NOMO-1 treated with dmso at 0.1 percent for 144 hours (cell line): ENCODE results near the gene TCF23.
"Not testable (repeated sequence)": the region's sequence is repeated elsewhere in the genome, so short reads cannot be mapped to it uniquely, and the experiment has no call there.

Source experiments
- DNase-seq: peaks from one replicate; lab custom pipeline; 2025; ENCODE audit not compliant: unreplicated experiment; lab: John Stamatoyannopoulos, UW

The TCF23 gene

DNA sequence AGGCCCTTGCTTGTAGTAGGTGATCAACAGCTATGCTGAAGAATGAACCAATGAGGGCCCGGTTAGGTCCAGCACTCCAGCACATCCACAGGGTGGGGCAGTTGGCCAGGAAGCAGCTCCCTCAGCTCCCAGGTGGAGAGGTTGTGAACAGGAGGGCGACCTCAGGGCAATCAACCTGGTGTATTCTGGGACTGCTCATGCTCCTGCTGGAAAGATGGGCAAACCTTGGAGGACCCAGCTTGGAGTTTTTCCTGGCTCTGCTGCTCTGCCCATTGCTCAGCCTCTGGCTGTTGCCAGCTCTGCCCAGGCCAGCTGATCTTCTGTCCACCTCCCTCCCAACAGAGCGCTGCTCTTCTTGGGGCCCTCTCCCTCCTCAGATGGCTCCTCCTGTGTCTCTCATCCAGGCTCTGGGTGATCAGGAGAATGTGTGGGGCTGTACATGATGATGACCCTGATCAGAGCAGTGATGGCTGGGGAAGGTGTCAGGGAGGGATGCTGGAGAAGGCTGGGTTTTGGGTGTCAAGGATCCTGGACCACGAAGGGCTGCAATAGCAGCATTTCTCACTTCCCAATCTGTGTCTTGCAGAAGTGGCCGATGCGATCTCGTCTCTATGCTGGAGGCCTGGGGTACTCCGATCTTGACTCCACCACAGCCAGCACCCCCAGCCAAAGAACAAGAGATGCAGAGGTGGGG is 3.4 kb downstream of the TCF23 start:
- DNase-seq = no peak

DNA sequence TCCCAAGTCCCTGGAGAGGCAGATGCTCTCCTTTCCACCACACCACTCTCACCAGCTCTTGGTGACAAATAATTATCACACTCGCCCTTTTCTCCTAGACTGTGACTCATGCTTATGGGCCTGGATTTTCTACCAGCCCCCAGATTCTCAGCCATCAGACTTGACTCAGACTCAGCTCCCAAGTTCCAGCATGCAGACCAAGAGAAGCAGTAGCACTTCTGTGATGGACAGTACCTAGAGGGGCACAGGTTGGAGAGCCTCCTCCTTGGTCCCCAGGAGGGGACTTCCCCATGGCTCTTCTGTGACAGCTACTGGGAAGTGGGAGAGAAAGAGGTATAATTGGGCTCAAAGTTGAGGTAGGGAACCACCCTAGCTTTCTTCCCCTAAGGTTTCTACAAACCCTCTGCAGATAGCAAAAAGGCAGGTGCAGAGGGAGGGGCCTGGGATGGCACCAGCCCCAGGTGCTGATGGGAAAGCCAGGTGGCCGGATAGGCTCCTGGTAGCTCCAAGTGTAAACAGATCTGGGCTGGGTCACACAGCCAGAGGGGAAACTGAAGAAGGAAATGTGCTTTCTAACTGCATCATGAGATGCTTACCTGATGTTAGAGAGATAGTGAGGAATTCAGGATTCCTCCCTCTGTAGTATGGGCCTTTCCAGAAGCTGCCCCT is 4.1 kb downstream of the TCF23 start:
- no peak for DNase-seq

DNA sequence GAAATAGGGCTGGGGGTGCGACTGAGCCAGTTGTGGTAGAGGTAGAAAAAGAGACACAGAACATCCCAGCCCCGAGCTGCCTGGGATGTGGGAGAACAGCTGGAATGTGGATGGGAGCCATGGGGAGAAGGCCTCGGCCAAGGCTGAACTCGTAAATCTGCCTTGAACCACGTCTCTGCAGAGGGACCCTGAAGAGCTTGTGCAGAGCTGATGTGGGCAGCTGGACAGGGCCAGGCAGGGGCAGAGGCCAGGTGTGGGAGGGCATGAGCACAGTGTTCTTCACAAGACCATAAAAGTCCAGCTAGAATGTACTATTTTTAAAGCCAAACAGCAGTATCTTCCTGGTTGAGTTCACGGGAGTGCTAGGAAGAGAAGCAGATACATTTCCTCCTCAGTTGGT is 5.7 kb downstream of the TCF23 start:
- DNase-seq = no peak

DNA sequence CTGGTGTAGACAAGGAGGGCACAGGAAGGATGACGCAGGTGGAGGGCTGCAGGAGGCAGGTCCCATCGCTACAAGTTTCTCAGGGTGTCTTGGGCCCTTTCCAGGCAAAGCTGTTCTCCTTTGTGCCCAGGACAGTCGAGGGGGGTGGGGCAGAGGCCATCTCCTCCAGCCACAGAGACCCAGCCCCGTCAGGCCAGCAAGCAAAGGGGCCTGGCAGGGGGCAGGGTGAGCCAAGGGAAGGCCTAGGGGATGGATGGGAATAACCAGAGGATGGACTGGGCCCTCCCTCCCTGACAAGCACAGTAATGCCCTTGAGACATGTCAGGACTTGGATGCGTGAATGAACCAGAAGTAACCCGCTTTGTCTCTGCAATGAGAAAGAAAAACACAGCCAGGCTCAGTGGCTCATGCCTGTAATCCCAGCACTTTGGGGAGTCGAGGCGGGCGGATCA is 6.3 kb downstream of the TCF23 start:
- DNase-seq = no peak

DNA sequence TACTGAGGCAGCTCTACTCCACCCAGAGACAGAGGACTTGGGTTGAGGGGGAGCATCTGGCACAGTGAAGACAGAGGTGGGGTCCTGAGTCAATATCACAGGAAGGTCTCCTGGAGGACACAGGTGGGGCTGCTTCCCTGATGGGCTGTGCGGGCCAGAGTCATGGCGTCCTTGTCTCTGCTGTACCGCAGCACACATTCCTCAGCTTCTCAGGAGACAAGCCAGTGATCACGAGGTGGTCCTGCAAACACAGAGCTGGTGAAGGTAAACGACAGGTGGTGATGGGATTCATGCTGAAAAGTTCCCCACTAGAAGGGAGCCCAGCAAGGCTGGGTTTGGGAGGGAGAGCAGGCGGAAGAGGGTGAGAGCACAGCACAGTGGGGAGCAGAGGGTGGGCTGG is 9.7 kb downstream of the TCF23 start:
- DNase-seq = no peak

DNA sequence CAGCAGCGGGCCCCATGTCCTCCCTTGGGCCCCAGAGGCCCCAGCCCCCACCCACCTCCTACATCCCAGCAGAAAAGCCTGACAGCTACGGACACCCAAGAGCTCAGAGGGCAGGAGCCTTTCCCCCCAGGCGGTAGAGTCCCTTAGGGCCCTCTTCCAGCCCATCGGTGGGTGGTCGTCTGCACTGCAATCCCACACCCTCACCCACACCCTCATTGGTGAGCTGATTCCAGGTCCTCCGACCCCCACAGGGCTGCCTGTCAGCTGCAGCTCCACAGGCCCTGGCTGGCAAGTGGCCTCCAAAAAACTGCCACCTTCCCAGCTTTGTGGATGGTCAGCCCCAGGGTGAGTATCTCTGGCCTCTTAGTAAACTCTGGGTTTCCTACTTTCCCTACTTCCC is 10.5 kb downstream of the TCF23 start:
- DNase-seq = no peak

DNA sequence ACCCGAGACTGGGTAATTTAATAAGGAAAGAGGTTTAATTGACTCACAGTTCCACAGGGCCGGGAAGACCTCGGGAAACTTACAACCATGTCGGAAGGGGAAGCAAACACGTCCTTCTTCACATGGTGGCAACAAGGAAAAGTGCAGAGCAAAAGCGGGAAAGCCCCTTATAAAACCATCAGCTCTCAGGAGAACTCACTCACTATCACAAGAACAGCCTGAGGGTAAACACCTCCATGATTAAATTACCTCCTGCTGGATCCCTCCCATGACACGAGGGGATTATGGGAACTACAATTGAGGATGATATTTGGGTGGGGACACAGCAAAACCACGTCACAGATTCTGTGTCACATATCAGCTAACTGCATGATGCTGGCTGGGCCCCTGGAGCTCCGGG is 11.4 kb downstream of the TCF23 start:
- no peak for DNase-seq

DNA sequence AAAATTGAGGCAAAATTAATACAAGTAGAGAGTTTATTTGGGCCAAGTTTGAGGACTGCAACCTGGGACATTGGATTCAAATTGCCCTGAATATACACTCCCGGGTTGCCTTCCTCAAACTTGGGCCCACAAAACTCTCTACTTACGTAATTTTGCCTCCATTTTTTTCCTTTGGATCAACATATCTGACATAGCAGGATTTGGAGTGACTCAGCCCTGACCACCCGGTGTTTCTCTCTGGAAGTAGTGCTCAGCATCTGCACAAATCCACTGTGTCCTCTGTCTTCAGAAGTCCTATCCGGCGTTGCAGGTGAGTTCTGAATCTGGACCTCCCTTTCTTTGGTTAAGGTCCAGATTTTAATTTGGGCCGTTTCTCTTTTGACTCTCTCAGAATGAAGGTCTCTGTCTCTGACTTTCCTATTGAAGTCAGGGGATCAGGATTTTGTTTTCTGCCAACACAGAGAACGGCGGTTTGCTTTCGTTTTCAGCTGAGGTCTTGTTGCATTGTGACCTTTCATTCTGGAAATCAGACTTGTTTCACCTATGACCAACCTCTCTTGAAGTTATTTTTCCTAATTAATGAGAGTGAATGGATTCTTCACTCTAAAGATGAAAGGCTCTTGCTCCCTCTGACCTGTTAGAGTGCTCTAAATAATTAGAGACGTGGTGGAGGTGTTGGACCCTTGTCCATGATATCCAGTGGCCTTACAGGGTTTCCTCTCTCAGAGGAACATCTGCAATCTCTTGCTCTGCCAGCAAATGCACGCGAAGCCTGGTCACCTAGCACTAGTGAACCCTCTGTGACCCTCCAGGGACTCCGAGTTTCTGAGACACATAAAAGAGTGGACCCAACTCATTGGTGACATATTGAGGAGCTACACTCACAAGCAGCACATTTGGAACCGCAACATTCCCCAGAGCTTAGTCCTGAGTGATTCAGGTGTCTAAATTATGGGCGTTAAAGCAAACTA is 13.6 kb downstream of the TCF23 start:
- DNase-seq = no peak

DNA sequence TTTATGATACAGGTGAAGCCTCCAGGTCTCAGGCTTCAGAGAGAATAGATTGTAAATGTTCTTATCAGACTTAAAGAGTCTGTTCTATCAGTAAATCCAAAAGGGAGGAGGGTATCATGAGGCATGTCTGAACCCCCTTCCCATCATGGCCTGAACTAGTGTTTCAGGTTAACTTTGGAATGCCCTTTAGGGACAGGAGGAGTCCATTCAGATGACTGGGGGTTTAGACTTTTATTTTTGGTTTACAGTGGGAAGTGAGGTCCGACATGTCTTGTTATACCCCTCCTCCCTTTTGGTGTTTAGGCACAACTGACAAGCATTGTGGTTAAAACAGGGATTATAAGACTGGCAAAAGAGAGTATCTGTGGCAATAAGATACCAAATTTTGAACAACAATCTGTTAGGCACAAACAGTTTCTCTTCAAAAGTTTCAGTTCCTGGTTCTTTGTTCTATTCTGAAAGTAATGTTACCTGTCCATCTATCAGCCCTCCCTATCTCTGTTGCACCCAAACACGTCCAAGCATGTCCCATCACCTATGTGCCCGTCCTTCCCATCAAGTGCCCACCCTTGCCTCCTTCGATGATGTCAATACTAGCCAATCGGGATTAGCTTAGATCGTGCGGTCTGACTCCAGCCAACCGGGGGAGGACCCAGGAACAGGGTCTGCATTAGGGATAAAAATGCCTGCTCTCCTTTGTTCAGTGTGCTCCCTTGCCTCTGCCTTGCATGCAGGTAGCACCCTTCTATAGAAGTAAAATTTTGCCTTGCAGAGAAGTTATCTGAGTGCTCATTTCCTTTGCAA is 16.4 kb downstream of the TCF23 start:
- no peak for DNase-seq

DNA sequence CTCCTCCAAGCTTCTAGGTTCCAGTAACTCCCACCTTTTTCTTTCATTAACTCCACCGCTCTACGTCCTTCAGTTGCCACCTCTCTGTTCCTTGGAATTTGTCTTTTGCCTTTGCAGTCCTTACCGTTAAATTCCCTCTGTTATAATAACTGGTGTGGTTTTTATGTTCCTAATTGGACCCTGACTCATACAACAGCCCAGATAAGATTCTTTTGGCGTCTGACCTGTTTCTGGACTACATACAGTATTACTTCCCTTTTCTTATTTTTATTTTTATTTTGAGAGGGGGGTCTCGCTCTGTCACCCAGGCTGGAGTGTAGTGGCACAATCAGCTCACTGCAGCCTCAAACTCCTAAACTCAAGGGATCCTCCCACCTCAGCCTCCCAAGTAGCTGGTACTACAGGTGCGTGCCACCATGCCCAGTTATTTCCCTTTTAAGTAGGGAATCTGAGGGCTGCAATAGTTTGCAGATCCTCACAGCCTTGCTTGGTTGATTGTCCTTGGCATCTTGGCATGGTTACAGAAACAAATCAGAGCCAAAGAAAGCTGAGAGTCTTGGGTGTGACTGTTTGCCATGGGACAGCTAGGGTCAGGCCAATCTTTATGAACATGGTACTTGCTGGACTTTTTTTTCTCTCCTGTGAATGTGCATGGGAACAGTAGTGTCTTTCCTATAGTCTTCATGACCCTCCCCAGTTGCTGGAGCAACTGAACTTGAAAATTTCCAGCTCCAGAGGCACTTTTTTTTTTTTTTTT is 22.0 kb downstream of the TCF23 start:
- no peak for DNase-seq

DNA sequence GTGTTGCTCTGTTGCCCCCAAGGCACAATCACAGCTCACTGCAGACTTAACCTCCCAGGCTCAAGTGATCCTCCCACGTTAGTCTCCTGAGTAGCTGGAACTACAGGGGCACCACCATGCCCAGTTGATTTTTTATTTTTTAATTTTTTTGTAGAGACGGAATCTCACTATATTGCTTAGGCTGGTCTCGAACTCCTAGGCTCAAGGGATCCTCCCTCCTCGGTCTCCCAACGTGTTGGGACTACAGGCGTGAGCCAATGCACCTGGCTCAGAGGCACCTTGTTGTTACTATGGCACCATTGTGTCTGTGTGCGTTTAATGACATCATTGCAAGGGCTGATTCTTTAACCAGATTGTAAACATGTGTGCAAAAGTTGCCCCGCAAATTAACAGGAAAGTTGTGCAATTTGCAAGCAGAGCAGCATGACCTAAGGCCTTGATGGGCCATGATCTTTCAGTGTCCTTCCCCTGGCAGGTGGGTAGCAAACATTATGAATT is 22.6 kb downstream of the TCF23 start:
- DNase-seq = no peak

DNA sequence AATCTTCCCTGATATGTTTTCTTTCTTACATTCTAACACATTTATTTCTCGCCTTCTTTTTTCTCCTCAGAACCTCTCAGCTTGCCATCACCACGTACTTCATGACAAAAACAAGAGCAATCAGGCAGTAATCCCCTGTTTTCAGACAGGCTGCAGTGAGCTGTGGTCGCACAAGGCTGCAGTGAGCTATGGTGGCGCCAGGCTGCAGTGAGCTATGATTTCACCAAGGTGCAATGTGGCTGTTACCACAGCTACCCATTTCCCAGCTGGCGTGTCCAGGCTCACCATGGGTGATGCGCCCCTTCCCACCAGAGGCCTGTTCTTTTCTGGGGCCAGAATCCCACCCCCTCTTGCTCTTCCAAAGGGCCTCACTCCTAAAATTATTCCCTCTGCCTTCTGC is 25.8 kb downstream of the TCF23 start:
- no peak for DNase-seq

DNA sequence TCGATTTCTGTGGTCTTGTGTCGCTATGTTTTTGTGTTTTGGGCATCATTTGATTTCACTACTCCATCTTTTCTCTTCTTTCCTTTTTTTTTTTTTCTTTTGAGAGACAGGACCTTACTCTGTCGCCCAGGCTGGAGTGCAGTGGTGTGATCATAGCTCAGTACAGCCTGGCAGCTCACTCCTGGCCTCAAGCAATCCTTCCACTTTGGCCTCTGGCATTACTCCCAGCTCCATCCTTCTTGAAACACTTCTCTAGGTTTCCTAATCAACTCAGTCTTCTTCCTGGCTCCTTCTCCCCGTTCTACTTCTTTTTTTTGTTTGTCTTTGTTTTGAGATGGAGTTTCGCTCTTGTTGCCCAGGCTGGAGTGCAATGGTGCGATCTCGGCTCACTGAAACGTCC is 26.5 kb downstream of the TCF23 start:
- DNase-seq = no peak

DNA sequence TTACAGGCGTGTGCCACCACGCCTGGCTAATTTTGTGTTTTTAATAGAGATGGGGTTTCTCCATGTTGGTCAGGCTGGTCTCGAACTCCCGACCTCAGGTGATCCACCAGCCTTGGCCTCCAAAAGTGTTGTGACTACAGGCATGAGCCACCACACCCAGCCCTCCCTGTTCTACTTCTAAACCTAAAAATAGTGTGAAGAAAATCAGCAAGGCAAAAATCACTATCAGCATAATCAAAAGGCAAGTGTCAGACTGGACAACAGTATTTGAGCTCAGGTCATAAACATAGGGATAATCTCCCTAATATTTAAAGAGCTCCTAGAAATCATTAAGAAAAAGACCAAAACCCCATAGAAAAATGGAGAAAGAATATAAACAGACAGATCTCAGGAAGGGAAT is 27.0 kb downstream of the TCF23 start:
- not testable (repeated sequence) for DNase-seq

DNA sequence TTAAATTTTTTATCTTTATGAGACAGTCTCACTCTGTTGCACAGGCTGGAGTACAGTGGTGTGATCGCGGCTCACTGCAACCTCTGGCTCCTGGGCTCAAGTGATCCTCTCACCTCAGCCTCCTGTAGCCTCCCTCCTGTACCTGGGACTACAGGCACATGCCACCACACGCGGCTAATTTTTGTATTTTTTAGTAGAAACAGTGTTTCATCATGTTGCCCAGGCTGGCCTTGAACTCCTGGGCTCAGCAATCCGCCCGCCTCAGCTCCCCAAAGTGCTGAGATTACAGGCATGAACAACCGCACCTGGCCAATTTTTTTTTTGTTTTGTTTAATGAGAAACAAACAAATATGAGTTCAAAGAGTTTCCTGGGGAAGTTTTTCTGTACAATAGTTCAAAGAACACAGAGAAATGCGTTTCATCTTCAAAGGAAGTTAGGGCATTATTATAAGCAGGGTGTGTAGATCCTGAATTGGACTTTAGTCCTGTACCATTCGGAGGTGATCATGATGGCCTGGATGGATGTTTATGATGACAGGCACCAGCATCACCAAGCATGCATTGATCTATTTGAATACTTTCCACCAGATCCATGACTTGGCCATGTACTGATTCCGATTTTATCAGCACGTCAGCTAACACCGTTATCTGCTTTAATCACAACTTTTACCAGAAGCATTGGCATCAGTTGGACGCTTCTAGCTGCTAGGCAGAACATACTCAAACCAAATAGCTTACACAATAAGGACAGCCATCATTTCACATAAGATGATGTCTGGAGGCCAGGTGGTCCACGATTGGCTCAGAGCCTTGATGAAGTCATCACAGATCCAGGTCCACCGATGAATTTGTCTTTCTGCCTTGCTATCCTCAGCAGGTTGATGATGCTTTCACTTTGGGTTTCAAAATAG is 28.9 kb downstream of the TCF23 start:
- no peak for DNase-seq

DNA sequence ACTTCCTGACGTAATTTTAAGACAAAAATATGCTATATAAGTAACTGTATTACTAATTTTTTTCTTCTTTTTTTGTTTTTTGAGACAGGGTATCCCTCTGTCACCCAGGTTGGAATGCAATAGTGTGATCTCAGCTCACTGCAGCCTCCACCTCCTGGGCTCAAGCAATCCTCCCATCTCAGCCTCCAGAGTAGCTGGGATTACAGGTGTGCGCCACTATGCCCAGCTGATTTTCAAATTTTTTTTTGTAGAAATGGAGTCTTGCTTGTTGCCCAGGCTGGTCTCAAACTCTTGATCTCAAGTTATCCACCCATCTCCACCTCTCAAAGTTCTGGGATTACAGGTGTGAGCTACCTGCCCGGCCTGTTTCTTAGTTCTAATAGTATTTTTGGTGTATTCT is 29.7 kb downstream of the TCF23 start:
- DNase-seq = no peak

DNA sequence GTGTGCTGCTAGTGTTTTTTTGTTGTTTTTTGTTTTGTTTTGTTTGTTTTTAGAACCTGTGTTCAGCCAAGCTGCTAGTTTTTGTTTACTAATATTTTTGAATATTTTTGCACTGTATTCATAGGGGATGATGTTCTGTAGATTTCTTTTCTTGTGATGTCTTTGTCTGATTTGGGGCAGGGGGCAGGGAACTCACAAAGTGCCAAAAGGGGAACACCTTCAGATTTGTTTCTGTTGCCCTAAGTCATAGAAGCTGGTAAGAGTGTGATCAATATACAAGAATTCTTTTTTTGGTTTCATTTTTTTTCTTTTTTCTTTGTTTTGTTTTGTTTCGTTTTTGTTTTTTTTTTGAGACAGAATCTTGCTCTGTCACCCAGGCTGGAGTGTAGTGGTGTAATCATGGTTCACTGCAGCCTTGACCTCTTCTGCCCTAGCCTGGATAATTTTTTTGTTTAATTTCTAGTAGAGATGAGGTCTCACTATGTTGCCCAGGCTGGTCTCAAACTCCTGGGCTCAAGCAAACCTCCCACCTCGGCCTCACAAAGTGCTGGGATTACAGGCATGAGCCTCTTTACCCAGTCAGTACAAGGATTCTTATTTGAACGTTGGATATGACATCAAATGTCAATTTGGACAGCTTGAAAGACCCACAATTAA is 30.7 kb downstream of the TCF23 start:
- no peak for DNase-seq

DNA sequence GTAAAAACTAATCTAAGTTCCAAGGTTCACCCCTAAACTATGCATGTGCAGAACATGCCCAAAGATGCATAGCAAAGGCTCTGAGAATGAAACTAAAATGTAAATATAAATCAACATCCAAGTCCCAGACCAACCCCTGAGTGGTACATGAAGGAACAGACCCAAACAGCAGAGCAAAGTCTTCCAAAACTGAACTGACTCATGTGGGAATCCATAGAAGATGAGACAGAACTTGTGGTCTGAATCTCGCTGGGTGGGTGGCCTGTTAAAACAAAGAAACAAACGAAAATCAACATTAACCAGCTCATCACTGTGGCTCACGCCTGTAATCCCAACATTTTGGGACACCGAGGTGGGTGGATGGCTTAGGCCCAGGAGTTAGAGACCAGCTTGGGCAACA is 33.5 kb downstream of the TCF23 start:
- DNase-seq = no peak
